SIG-M5 (cell line): ENCODE data around the gene ZNF576.
"Not testable (repeated sequence)": the region's sequence is repeated elsewhere in the genome, so short reads cannot be mapped to it uniquely, and the experiment has no call there.

Experiments used
- DNase-seq: peaks from one replicate; lab custom pipeline; 2025; lab: John Stamatoyannopoulos, UW

Gene ZNF576

DNA sequence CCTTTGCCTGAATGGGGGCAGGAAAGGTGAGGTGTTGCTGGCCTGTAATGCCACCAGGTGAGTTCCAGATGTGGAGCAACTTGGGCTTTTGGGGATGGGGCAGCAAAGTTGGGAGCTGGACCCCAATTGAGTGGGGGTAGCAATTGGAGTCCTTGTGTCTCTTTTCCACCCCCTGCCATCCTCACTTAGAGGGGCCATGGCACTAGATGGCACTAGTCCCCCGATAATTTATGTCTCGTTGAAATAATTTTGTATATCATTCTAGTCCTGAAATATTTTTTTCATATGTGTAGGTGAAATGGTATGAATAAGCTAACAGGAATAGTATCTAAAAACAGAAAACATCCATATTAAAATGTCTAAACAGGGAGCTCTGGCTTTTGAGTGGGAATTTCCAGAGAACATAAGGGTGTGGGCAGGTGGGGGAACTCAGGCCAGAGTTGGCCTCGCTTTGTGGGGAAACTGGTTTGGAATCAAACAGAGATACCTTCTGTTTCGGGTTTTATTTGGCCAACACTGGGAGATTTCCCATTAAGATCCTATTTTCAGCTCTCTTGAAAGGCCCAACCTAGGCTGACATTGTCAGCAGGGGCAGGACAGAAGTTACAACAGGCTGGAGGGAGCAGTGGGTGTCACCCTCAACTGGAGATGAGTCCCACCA lies 3.4 kb downstream of the ZNF576 start:
- no peak for DNase-seq

DNA sequence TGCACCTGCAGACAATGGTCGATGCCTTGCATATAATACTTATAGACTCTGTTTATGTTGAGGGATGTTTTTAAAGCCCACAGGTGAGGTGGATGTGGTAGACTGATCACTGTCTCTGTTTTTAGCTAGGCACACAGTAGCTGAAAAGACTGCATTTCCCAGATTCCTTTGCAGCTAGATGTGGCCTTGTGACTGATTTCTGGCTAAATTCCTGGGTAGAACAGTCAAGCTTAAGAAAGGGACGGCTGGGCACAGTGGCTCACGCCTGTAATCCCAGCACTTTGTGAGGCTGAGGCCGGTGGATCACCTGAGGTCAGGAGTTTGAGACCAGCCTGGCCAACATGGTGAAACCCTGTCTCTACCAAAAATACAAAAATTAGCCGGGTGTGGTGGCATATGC lies 3.9 kb downstream of the ZNF576 start:
- DNase-seq = not testable (repeated sequence)

DNA sequence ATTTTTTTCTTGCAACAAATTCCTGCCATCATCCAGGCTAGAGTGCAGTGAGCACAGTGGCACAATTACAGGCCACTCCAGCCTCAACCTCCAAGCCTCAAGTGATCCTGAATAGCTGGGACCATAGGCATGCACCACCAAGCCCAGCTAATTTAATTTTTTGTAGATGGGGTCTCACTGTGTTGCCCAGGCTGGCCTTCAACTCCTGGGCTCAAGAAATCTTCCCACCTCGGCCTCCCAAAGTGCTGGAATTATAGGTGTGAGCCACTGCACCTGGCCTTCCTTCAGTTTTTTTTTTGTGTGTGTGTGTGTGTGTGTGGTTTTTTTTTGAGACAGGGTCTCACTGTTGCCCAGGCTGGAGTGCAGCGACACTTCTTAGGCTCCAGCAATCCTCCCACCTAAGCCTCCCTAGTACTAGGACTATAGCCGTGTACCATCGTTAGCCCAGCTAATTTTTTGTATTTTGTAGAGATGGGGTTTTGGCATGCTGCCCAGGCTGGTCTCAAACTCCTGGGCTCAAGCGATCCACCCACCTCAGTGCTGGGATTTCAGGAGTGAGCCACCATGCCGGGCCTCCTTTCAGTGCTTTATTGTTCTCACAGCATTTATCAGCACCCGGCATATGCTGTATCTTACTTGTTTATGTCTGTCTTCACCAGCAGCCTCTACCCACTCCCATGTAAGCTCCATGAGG lies 9.6 kb downstream of the ZNF576 start:
- DNase-seq = no peak

DNA sequence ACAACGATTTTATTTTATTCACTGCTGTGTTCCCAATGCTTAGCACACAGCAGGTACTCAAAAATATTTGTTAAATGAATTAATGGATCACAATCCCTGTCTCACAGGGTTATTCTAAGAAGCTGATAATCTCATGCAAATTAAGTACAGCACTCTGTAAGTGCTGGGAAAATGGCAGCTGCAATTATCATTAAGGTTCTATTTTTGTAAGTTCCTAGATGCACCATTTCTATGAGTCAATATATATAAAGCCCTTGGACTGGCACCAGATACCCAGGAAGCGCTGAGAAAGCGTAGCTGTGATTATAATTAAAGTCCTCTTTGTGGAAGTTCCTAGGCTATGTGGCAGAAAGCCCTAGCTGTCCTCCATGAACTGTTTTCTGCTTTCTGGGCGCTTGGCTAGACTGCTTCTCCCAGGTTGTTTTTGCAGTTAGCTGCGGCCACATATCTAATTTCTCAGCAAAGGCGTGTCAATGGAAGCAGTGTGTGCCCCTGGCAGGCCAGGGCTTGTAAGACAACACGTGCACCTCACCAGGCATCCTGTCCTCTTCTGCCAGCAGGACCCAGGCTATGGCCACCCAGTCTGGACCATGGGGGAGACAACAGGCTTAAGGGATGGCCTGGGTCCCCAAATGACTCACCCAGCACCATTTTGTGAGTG lies 10.3 kb downstream of the ZNF576 start:
- no peak for DNase-seq

DNA sequence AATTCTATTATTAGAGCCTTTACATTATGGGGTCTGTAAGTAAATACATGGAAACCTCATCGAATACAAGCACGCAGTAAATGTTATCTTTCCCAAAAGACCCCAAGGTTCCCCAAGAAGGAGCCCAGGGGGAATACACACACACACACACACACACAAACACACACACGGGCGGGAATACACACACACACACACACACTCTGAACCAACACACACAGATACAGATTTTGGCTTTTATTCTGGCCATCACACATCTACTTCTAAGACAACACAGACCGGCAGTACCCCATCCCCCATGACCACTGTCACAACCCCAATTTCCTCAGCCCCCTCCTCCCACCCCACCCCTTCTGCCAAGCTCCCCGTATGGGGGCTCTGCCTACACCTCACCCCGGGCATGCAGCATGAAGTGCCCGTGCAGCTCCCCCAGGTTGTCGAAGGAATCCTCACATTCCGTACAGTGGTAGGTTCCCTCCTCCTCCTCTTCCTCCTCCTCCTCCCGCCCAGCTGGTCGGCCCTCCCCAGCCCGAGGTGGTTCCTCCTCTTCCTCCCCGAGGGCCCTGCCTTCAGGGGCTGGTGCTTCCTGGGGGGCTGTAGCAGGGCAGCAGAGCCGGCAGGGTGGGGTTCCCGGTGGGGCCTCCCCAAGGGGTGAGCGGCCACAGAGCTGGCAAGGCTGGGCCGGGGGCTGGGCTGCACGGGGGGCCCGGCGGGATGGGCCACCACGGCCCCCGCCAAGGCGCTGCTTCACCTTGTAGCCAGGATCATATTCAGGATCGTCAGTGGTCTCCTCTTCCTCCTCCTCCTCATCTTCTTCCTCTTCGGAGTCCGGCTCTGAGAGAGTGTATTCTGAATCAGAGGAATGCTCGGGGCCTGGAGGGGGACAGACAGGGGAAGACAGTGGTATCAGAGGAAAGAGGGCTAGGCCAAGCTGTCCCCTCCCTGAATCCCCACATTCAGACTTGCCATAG lies 11.1 kb downstream of the ZNF576 start:
- DNase-seq = no peak

DNA sequence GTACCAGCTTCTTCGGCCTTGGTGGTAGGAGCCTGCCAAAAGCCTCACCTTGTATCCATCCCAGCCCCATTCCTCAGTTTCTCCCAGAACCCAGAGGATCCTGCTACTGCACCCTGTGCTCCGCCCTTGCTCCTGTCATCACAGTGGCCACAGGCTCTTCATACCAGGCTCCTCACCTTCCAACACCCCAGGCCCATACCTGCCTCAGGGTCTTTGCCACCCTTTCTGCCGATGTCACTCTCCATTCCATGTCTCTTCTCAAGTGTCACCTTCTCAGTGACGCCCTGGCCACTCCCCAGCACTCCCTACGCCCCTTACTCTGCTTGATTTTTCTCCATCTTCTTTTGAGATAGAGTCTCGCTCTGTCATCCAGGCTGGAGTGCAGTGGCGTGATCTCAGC lies 13.5 kb downstream of the ZNF576 start:
- no peak for DNase-seq

DNA sequence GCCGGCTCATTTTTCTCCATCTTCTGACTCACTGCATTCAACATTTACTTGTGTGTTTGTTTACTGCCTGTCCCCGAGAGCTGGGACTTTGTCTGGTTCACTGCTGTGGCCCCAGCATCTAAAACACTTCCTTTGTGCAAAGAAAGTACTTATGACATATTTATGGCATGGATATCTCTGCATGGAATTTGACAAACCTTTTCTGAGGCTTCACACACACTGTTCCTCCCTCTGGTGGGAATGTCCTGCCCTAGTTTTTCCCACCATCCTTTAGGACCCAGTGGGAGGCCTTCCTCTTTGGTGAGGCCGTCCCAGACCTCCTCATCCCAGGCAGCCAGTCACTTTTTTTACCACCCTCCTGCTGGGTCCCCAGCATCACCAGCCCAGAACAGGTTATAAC lies 14.1 kb downstream of the ZNF576 start:
- DNase-seq = no peak

DNA sequence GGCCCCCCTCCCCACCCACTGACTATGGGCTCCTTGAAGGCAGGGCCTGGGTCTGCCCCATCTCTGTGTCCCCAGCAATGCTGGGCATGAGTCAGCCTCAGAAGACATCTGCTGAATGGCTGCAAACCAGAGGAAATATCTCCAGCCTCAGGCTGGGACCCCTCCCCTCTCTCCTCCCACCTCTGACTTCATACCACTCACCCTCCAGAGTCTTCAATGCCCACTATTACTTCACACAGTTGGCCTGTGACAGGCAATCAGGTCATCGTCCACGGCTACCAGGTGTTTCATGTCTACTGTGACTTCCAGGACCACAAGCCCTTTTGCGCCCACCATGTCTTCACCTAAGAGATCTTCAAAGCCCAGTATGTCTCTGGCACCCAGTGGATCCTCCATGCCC lies 15.4 kb downstream of the ZNF576 start, which contains the start of gene SRRM5:
SRRM5 (plus strand) TSS at position 301 of the 400 bp plus-strand sequence; CDS start at position 335, 34 bp downstream.
- DNase-seq = no peak

DNA sequence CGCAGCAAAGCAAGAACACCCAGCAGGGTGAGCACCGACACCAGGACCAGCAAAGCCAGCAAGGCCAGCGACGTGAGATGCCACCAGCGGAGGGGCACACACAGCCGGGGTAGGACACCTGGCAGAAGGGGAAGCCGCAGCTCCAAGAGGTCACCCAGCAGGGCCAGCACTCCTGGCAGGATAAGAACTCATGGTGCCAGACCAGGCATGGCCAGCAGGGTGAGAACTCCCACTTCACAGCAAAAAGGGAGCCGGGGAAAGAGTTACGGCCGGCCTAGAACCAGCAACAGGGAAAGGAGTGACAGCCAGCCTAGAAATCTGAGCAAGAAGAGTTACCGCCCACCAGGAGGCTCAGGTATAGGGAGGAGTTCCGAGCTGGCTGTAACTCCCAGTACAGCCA lies 16.0 kb downstream of the ZNF576 start:
- DNase-seq = no peak

DNA sequence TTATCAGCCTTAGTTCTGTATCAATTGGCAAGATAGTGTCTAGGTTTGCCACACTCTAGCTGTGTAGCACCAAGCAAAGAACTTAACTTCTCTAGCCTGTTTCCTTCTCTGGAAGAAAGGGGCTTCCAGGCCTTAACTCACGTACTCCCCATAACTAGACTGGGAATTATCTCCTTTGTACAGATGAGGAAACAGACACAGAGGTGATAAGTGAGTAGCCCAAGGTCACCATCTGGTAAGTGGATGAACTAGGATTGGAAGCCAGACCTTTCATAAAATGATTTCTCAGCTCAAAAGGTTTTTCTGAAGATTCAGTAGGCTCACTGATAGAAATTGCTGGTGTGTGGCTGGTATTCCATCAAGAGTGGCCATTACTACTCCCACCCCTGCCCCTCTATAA lies 19.9 kb downstream of the ZNF576 start:
- DNase-seq = no peak

DNA sequence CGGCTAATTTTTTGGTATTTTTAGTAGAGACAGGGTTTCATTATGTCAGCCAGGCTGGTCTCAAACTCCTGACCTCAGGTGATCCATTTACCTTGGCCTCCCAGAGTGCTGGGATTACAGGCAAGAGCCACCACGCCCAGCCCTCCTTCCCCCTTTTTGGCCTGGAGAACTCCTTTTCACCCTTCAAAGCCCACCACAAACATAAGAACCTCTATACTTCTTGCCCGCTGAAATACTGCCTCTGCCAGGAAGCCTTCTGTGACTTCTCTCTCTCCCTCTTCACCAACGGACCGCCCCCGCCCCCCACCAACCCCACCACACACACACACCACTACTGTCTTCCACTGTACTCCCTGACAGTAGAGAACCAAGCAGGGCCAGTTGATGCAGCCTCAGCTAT lies 20.6 kb downstream of the ZNF576 start:
- DNase-seq = no peak

DNA sequence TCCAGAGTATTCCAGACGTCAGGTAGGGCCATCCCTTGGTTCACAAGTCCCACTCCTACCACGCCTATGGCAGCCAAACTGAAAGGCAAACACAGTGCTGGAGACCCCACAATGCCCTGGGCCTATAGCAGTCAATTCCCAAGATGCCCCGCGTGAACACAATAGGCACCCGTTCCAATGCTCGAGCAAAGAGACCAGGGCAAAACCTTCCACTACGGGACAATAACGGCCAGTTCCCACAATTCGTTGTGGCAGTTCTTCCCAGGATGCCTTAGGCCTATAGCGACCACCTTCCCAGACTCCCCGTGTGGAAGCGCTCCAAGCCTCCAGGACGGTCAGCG lies 22.5 kb downstream of the ZNF576 start:
- no peak for DNase-seq

DNA sequence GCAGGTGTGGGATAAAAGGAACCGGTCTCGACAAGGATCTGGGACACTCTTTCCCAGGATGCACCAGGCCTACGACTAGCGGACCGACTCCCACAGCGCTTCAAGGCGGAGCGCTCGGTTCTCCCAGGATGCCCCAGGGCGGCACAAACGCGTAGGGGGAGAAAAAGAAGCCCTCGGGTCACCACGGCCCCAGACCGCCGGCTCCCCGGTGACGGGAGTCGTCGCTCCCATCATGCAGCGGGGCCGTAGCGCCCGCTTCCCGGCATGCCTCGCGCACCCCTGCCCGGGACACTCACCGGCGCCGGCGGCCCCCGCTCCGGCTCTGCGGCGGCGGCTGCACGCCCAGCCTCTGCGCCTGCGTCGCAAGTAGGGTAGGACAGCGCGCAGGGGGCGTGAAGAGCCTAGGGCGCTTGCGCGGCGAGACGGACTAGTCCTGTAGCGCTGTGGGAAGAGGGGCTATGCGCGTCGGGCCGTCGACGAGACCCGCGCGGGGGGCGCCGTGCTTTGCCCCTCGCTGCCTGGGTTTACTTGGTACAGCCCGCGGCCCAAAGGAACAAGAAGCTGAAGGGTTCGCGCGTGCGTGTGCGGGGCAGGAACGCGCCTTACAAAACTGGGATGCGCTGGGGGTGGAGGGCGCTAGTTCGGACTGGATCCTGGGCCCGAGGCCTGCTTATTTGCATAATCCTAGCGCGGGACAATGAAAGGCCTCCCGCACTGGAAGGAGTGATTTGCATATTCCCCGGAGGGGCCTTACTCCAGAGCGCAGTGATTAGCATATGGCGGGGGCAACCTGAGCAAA lies 23.1 kb downstream of the ZNF576 start, which contains the start of gene ZNF428:
ZNF428 (minus strand) TSS at position 368 of the 799 bp plus-strand sequence. CDS start 5,325 bp downstream, outside the sequence.
- no peak for DNase-seq

DNA sequence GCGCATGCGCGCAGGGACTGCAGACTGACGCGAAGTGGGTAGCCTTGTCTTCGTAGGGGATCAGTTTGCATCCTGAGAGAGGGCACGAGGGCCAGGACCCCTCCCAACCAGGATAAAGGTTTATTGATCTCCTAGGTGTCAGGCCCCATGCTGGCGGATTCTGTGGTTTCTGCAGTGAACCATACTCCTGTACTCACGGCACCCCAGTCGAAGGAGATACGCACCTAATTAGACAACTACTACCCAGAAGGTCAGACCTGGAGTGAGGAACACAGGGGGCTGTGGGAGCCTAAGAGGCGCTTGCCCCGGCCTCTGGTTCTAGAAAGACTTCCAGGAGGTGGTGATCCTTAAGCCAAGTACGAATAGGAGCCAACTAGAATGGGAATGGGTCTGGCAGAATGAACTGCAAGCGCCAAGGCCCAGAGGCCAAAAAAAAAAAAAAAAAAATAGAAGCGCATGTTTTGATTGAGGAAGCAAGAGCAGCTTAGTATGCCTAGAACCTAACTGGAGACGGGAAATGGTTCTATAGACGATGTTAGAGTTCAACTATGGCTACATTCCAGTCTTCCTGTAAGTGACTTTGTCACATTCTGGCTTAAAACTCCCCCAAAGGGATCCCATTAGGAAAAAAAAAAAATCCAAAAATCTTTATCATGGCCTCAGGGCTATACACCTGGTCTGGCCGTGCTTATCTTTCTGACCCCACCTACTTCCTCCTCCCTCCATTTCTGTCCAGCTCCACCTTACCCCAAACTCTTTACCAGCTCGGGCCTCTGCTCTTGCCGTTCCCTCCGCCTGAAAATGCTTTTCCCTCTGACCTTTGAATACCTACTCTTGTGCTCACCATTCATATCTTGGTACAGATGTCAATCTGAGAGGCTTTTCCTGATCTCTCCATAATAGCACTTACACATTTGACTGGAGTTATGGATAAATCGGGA lies 23.9 kb downstream of the ZNF576 start:
- no peak for DNase-seq

DNA sequence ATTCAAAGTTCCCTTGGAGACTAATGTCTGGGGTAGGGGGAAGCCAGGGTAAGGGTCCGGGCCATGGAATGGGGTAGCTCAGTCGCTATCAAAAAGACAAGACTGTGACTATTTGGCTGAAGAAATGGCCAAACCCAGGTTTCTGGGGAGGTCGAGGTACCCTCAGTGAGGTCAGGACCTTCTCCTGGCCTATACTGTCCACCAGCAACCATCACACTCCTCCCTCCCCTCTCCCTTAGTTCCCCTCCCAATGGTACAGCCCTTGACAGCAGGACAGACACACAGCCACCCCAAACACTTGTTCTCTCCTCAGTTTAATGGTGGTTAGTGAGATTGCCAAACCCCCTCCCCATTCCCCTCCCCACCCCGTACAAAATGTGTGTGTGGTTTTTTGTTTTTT lies 25.7 kb downstream of the ZNF576 start:
- no peak for DNase-seq

DNA sequence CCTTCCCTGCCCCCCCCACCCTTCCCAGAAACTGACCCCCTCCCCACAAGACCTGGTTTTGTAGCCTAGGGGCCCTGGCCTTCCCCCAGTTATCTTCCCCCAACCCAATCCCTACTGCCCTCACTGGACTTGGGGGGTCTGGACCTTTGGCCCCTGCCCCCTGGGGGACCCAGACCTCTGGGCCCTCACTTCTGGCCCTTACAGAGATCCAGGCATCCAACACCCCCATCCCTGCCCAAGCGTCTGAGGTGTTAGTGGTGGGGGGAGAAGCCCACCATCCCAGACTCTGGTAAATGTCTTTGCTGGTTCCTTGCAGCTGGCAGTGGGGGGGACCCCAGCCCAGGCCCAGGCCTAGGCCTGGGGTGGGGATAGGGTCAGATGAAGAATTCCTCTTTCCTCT lies 26.6 kb downstream of the ZNF576 start:
- DNase-seq = no peak

DNA sequence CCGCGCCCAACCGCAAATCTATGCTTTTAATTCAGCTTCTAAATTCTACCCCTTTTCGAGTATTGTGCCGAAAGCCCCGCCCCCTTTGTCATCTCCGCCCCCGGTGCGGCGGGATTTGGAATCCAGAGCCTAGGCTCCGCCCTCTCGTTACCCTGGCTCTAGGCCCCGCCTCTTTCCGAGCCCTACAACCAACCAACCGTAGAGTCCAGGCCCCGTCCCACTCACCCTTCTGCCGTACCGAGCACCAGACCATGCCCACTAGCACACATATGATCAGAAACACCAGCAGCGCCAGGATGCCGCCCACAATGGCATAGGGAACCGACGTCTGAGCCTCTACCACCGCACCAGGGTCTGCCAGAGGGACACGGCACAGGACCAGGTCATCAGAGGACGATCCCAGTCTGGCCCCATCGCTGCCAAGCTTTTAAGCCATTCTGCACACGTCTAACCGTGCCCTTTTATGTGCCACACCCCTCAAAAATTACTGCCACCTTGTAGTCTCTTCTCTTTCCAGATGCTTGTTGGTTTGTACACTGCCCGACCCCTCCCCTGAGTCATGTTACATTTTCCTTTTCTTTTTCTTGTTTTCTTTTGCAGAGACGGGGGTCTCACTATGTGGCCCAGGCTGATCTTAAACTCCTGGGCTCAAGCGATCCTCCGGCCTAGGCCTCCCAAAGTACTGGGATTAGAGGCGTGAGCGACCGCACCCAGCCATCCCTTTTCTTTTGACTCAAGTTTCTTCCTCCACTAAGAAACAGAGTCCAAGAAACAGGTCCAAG lies 27.7 kb downstream of the ZNF576 start:
- no peak for DNase-seq

DNA sequence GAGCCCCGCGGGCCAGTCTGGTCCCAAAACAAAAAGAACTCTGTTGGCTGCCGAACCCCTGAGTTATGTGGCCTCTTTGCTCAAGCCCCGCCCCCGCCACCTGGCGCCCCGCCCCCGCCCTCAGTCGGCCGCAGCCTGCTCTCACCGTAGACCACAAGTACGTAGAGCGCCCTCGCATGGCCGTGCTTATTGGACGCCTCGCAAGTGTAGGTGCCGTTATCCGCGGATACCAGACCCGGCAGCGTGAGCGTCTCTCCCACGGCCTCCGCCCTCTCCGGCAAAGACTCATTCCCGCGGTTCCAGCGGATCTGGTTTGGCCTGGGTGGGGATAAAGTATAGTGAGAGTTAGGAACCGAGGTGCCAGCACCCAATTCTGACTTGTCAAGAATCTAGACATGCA lies 28.5 kb downstream of the ZNF576 start:
- no peak for DNase-seq

DNA sequence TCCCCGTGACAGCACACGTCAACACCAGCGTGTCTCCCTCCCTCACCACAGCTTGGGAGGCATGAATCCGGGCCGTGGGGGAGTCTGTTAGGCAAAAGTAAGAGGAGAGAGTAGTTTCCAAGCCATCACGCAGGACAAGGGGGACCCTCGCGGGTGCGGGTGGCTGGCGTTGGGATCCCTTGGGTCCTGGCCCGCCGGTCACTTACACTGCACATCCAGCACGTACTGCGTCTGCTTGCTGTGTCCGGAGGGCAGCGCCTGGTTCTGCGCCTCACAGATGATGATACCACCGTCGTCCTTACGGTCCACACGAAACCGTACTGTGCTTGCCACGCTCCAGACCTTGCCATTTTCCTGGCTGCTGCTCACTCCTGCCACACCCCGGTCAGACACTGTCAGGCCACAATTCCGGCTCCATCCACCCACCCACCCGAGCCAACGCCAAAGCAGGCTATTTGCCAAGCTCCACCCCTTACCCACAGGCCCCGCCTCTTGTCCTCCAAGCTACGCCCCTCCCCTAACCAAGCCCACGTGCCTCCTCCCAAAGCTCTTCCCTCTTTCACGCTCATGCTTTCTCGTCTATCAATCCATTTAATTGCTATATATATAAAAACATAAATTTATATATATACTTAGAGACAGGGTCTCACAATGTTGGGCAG lies 29.7 kb downstream of the ZNF576 start:
- no peak for DNase-seq
